Gastroesophageal sphincter (tissue), 4 donors: Measurements from ENCODE around the gene NR3C2. TPM values are rescaled to one million over a fixed set of nuclear protein-coding genes. Genes with fewer than 3 reads are reported as not detected.

ENCODE experiments used
- ATAC-seq: fragments of 150-250 bp; one replicate; pipeline ENCODE4 v1.9.1; 2016; ENCODE audit warnings: mild to moderate bottlenecking, moderate library complexity
- H3K27ac ChIP-seq, 4 donors: fragments of 200-600 bp; sonication (generic) in 3 of 4; 1 replicate in 3 of 4; 2 replicates in 1 of 4; pipeline ENCODE4 v1.5.1; 2016 to 2019
- H3K27me3 ChIP-seq: fragments of 200-600 bp; sonication (generic); one replicate; pipeline ENCODE4 v1.5.1; 2019
- H3K36me3 ChIP-seq, 2 donors: fragments of 200-600 bp; sonication (generic); one replicate each; pipeline ENCODE4 v1.5.1; 2019; ENCODE audit warnings: control low read depth in 1 of 2
- H3K4me1 ChIP-seq, 3 donors: fragments of 200-600 bp; sonication (generic); 1 replicate in 2 of 3; 2 replicates in 1 of 3; pipeline ENCODE4 v1.5.1; 2016 to 2019; ENCODE audit warnings: control low read depth in 2 of 3
- H3K4me3 ChIP-seq, 2 donors: fragments of 200-600 bp; sonication (generic); one replicate each; pipeline ENCODE4 v1.5.1; 2019; ENCODE audit warnings: mild to moderate bottlenecking in 1 of 2, moderate library complexity in 1 of 2
- H3K9me3 ChIP-seq, 3 donors: fragments of 200-600 bp; sonication (generic); one replicate each; pipeline ENCODE4 v1.5.1; 2017 to 2019; ENCODE audit warnings: control low read depth in 2 of 3
- EP300 ChIP-seq: sonication (generic); formaldehyde crosslinking; IDR thresholded peaks from one replicate; pipeline ENCODE4 v1.6.1; 2017; ENCODE audit warnings: antibody characterized with exemption, mild to moderate bottlenecking
- POLR2A ChIP-seq, 2 donors: fragments of 450-650 bp; IDR thresholded peaks; one replicate each; pipeline ENCODE4 v1.6.1; 2017; ENCODE audit warnings: antibody characterized with exemption in 2 of 2, mild to moderate bottlenecking in 2 of 2, moderate library complexity in 1 of 2
- POLR2AphosphoS5 ChIP-seq: sonication (generic); formaldehyde crosslinking; IDR thresholded peaks from one replicate; pipeline ENCODE4 v1.6.1; 2017; ENCODE audit warnings: antibody characterized with exemption
- WGBS, 2 donors: methylation state at CpG; one replicate each; pipeline ENCODE4 v1.1.5; 2018; ENCODE audit warnings: low coverage in 1 of 2; 5-methylcytosine and 5-hydroxymethylcytosine counted together
- total RNA-seq, 4 donors: library from RNA; depleted of rRNA; stranded (reverse); fragments of >200 nt; gene quantifications; one replicate each; pipeline ENCODE4 v1.1.0, GENCODE V29; 2016
- TF ChIP-seq, protein P1 (sequence below), 4 experiments: fragments of 200-600 bp in 2 of 4; fragments of 450-650 bp in 2 of 4; sonication (generic) in 1 of 4; IDR thresholded peaks; one replicate each; pipeline ENCODE4 v1.5.1; 2017 to 2019; ENCODE audit warnings: antibody characterized with exemption in 4 of 4, mild to moderate bottlenecking in 2 of 4, moderate library complexity in 2 of 4

Gene NR3C2
- total RNA-seq, 4 donors from 2014 or later: 11.6 to 15.9 (median 13.9) TPM

DNA sequence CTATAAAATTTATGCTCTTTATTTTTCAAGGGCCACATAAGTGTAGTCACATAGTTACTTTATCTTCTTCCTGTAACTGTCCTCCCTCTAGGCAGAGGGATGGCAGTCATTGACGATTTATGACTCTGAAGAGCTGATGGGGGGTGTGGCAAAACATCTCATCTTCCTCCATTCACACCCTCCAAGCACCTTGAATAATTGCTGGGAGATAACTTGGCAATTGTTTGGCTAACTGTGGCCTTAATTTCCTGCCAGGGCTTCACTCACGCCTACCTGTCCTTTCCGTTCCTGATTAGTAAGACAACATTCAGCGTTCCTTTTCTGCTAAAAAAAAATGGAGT lies 381.1 kb downstream of the NR3C2 start:
- Histone ChIP-seq H3K27ac (no peak overlapping the region), H3K27me3 (no peaks in the 10 kb centered on the region), H3K4me3 (no peak overlapping the region), H3K4me1 (peaks cover 0 to 73% (median 6%) of the 10 kb centered on the region in 3 donors), H3K36me3 (peaks cover 0 to 44% of the 10 kb centered on the region in 2 donors), H3K9me3 (no peaks in the 10 kb centered on the region)
- 46 to 53% methylated on average over 3 to 4 of the region's 4 CpGs for WGBS, 2 donors
- no peak for ATAC-seq
- TF ChIP-seq, protein P1, sequence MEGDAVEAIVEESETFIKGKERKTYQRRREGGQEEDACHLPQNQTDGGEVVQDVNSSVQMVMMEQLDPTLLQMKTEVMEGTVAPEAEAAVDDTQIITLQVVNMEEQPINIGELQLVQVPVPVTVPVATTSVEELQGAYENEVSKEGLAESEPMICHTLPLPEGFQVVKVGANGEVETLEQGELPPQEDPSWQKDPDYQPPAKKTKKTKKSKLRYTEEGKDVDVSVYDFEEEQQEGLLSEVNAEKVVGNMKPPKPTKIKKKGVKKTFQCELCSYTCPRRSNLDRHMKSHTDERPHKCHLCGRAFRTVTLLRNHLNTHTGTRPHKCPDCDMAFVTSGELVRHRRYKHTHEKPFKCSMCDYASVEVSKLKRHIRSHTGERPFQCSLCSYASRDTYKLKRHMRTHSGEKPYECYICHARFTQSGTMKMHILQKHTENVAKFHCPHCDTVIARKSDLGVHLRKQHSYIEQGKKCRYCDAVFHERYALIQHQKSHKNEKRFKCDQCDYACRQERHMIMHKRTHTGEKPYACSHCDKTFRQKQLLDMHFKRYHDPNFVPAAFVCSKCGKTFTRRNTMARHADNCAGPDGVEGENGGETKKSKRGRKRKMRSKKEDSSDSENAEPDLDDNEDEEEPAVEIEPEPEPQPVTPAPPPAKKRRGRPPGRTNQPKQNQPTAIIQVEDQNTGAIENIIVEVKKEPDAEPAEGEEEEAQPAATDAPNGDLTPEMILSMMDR (IDR thresholded peaks at IDR 0.05): no peak
- TF ChIP-seq POLR2AphosphoS5: no peak

DNA sequence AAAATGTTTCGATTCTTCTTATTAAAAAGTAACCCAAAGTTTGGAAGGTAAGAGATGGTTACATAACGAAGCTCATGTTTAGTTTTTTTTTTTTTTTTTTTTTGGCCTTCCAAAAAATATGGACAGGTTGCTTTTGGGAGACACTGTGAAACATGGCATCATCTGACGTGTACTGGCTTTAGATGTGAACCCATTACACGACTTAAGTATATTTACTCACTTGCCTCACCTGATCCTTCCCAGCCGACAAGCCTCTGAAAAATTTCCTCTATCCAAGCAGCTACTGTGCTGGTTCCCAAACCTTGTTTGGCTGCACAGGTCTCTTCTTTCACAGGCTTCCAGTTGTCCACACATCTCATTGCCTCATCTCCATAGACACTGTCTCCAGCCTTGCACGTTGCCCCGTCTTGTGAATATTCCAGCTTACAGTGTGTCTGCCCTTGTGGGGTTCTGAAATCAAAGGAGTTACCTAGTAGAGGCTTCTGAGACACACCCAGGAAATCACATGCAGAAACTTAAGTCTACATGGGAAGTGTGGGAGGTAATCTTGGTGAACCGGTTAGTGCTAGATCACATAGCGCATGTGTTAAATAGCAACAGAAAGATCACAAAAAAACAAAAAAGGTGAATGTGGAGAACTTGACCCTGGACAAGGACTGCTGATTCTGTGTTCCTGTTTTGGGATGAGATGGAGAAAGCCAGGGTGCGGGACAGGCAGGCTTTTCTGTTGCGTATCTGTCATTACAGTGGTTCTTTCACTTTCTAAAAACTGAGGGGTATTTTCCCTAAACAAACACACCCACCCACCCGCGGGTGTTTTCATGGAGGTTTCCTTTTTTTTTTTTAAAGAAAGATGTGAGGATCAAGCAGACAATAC lies 381.7 kb downstream of the NR3C2 start:
- H3K4me3 ChIP-seq: no peak overlapping the region
- H3K36me3 ChIP-seq: peaks cover 0 to 43% of the 10 kb centered on the region in 2 donors
- no peak for ATAC-seq
- H3K4me1 ChIP-seq: peaks cover 0 to 73% (median 6%) of the 10 kb centered on the region in 3 donors
- H3K9me3 ChIP-seq: no peaks in the 10 kb centered on the region
- H3K27ac ChIP-seq: no peak overlapping the region
- TF ChIP-seq POLR2A (IDR thresholded peaks at IDR 0.05): no peak
- no peak for TF ChIP-seq POLR2AphosphoS5
- no peak for TF ChIP-seq EP300
- TF ChIP-seq, protein P1 (IDR thresholded peaks at IDR 0.05): no peak
- no peaks in the 10 kb centered on the region for H3K27me3 ChIP-seq
- WGBS, 2 donors: 81 to 88% methylated on average over 11 to 13 of the region's 13 CpGs

DNA sequence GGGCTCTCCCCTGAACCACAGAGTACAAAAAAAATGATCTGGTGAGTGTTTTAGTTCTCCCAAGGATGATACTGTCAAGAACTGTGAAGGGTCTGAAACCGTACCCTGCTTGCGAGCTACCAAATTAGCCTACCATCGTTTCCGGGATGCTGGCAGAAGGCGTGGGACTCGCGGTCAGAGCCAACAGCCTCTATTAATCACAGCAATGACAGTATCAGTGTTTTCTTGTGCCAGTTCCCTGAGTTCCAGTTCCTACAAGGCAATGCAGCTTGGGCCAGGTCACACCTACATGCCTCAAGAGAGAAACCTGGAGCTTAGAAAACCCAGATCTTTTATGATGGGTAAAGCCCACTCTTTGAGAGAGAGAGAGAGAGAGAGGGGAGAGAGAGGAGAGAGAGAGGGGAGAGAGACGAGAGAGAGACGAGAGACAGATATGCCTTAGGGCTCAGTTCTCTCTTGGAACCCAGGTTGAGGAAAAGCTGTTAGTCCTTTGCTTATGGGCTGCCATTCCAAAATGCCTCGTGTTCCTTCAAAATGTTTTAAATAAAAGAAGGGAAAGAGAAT lies 382.5 kb downstream of the NR3C2 start:
- TF ChIP-seq POLR2AphosphoS5: no peak
- TF ChIP-seq POLR2A (IDR thresholded peaks at IDR 0.05): no peak
- TF ChIP-seq EP300: no peak
- TF ChIP-seq, protein P1 (IDR thresholded peaks at IDR 0.05): no peak
- H3K36me3 ChIP-seq: peaks cover 0 to 41% of the 10 kb centered on the region in 2 donors
- no peaks in the 10 kb centered on the region for H3K9me3 ChIP-seq
- peaks cover 0 to 70% (median 4%) of the 10 kb centered on the region in 3 donors for H3K4me1 ChIP-seq
- ATAC-seq: no peak
- H3K27me3 ChIP-seq: no peaks in the 10 kb centered on the region
- 72 to 75% methylated on average over 4 to 8 of the region's 10 CpGs for WGBS, 2 donors
- no peak overlapping the region for H3K4me3 ChIP-seq
- no peak overlapping the region for H3K27ac ChIP-seq

DNA sequence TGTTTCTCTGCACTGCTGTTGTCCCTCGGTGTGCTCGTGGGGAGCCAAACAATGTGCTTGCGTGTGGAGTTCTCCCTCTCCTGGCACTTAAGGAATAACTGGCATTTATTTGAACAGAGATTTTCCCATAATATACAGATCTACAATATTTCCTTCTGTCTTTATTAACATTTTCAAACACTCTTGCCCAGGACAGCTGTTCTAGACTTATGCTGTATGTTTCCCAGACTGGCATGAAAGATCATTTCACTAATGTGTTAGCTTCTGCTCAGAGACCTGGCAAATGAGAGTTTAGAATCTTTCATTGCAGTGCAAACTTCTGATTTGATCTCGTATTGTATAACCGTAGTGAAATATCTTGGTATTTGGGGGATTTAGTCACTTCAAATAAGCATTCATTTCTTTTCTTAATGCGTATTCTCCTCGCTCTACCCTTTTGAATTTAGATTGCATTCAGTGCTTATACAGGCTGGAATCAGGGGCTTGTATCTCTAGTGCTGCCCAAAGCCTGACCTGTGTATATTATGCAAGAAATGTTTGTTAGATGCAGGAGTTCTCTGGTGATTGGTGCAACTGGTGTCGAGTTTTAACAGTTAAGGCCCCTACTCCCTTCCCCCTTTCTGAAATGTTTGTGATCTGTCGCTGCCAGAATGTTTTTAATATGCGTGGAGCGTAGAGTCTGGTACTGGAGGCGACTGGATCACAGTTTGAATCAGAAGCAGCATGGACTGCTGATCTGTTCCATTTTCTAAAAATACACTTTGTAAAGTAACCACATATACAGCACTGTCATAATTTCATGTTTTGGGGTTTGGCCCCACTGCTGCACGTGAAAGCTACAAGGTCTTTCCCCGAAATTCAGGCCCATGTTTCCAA lies 384.0 kb downstream of the NR3C2 start:
- H3K36me3 ChIP-seq: peaks cover 0 to 27% of the 10 kb centered on the region in 2 donors
- TF ChIP-seq EP300: no peak
- TF ChIP-seq POLR2A (IDR thresholded peaks at IDR 0.05): no peak
- no peak for TF ChIP-seq POLR2AphosphoS5
- TF ChIP-seq, protein P1 (IDR thresholded peaks at IDR 0.05): no peak
- WGBS, 2 donors: 84% methylated on average over 10 to 14 of the region's 14 CpGs
- no peak overlapping the region for H3K4me3 ChIP-seq
- H3K9me3 ChIP-seq: no peaks in the 10 kb centered on the region
- H3K4me1 ChIP-seq: peaks cover 0 to 81% (median 4%) of the 10 kb centered on the region in 3 donors
- no peaks in the 10 kb centered on the region for H3K27me3 ChIP-seq
- no peak overlapping the region for H3K27ac ChIP-seq
- ATAC-seq: no peak
